ENCODE data around the gene ADTRP. TPM values are rescaled to one million over a fixed set of nuclear protein-coding genes. Genes with fewer than 3 reads are reported as not detected.

ADTRP gene
- total and polyA plus RNA-seq, 9 donors, result 0.12 to 0.80 (median 0.34) TPM; not detected in 5

GRCh38 chr6:11711003-11711983 lies 67.3 kb downstream of the ADTRP start:
- Histone ChIP-seq H3K4me3 (no peak overlapping the region), H3K27ac (no peak overlapping the region), H3K27me3 (no peaks in the 10 kb centered on the region), H3K36me3 (no peaks in the 10 kb centered on the region), H3K9me3 (no peaks in the 10 kb centered on the region), H3K4me1 (ENCODE audit: insufficient read depth) (no peaks in the 10 kb centered on the region)
- intact Hi-C loops (cut with DNase I), result no loop called here
- 43 to 58% (median 49%) methylated on average over 21 of the region's 21 CpGs for WGBS, 3 donors
- no peak for DNase-seq
- TF ChIP-seq CTCF (IDR thresholded peaks at IDR 0.05), result no peak
- no peak for TF ChIP-seq EP300 (IDR thresholded peaks at IDR 0.05)
- TF ChIP-seq POLR2A (IDR thresholded peaks at IDR 0.05), result no peak

GRCh38 chr6:11710311-11710761 lies 68.3 kb downstream of the ADTRP start:
- no peaks in the 10 kb centered on the region for H3K4me1 ChIP-seq (ENCODE audit: insufficient read depth)
- intact Hi-C loops (cut with DNase I), result no loop called here
- no peaks in the 10 kb centered on the region for H3K36me3 ChIP-seq
- no peak for DNase-seq
- H3K27me3 ChIP-seq, result no peaks in the 10 kb centered on the region
- no peaks in the 10 kb centered on the region for H3K9me3 ChIP-seq
- H3K27ac ChIP-seq, result no peak overlapping the region
- TF ChIP-seq POLR2A (IDR thresholded peaks at IDR 0.05) (no peak), CTCF (IDR thresholded peaks at IDR 0.05) (no peak), EP300 (IDR thresholded peaks at IDR 0.05) (no peak)
- no peak overlapping the region for H3K4me3 ChIP-seq
- WGBS, 3 donors, result 54 to 63% (median 62%) methylated on average over 9 of the region's 9 CpGs

- intact Hi-C loops (cut with DNase I), result no loop called here
- Histone ChIP-seq H3K9me3 (no peaks in the 10 kb centered on the region), H3K4me1 (ENCODE audit: insufficient read depth) (no peaks in the 10 kb centered on the region), H3K4me3 (no peak overlapping the region), H3K36me3 (no peaks in the 10 kb centered on the region), H3K27ac (no peak overlapping the region), H3K27me3 (no peaks in the 10 kb centered on the region)
- no peak for DNase-seq
- TF ChIP-seq EP300 (IDR thresholded peaks at IDR 0.05), result no peak
- no peak for TF ChIP-seq POLR2A (IDR thresholded peaks at IDR 0.05)
- 89 to 94% (median 92%) methylated on average over 4 of the region's 4 CpGs for WGBS, 3 donors
These were observed 72.4 kb downstream of the ADTRP start for GRCh38 chr6:11706171-11706570.

- TF ChIP-seq CTCF (IDR thresholded peaks at IDR 0.05), result no peak
- no peak for TF ChIP-seq EP300 (IDR thresholded peaks at IDR 0.05)
- no peak for TF ChIP-seq POLR2A (IDR thresholded peaks at IDR 0.05)
- no peak overlapping the region for H3K27ac ChIP-seq
- WGBS, 3 donors, result 86 to 92% (median 90%) methylated on average over 4 of the region's 4 CpGs
- H3K4me3 ChIP-seq, result no peak overlapping the region
- H3K4me1 ChIP-seq (ENCODE audit: insufficient read depth), result no peaks in the 10 kb centered on the region
- DNase-seq, result no peak
- H3K27me3 ChIP-seq, result no peaks in the 10 kb centered on the region
- intact Hi-C loops (cut with DNase I), result no loop called here
- H3K9me3 ChIP-seq, result no peaks in the 10 kb centered on the region
- H3K36me3 ChIP-seq, result no peaks in the 10 kb centered on the region
These were observed 73.1 kb downstream of the ADTRP start for GRCh38 chr6:11705483-11705882.

- Histone ChIP-seq H3K9me3 (no peaks in the 10 kb centered on the region), H3K27ac (no peak overlapping the region), H3K4me1 (ENCODE audit: insufficient read depth) (no peaks in the 10 kb centered on the region), H3K36me3 (no peaks in the 10 kb centered on the region), H3K4me3 (no peak overlapping the region), H3K27me3 (no peaks in the 10 kb centered on the region)
- DNase-seq, result no peak
- no peak for TF ChIP-seq POLR2A (IDR thresholded peaks at IDR 0.05)
- intact Hi-C loops (cut with DNase I), result no loop called here
- WGBS, 3 donors, result 96 to 97% (median 97%) methylated on average over 7 of the region's 7 CpGs
These were observed 73.5 kb downstream of the ADTRP start for GRCh38 chr6:11705069-11705468.

All from ovary (tissue), 9 donors.